Fibroblast of mammary gland (primary cell): Measurements from ENCODE around the gene SH3PXD2B.

Source experiments
- DNase-seq: peaks from one replicate; pipeline ENCODE4 v3.0.0-alpha.2; 2010; ENCODE audit warnings: low read depth
- H3K4me3 ChIP-seq: 2 replicates; pipeline ENCODE4 v1.5.1; 2011; ENCODE audit warnings: low read depth, mild to moderate bottlenecking, low read length, moderate library complexity; ENCODE audit not compliant: control insufficient read depth
- CTCF ChIP-seq: conservative IDR thresholded peaks from 2 replicates; pipeline ENCODE4 v1.5.1; 2011; ENCODE audit warnings: low read depth, low read length, inconsistent platforms; ENCODE audit not compliant: control insufficient read depth, insufficient read depth

Gene SH3PXD2B

GRCh38 chr5:172303572-172304335 is 150.6 kb downstream of the SH3PXD2B start:
- no peak overlapping the region for H3K4me3 ChIP-seq
- no peak for TF ChIP-seq CTCF
- peak; percentile 69 for DNase-seq

- H3K4me3 ChIP-seq = no peak overlapping the region
- no peak for DNase-seq
- TF ChIP-seq CTCF = no peak
These were observed 151.2 kb downstream of the SH3PXD2B start for GRCh38 chr5:172303162-172303561.

- H3K4me3 ChIP-seq = no peak overlapping the region
- no peak for TF ChIP-seq CTCF
- DNase-seq = no peak
These were observed 152.1 kb downstream of the SH3PXD2B start for GRCh38 chr5:172302047-172302710.

GRCh38 chr5:172299916-172300439 is 154.3 kb downstream of the SH3PXD2B start:
- TF ChIP-seq CTCF = no peak
- peak; percentile 45 for DNase-seq
- H3K4me3 ChIP-seq = no peak overlapping the region

- H3K4me3 ChIP-seq = no peak overlapping the region
- no peak for DNase-seq
- no peak for TF ChIP-seq CTCF
These were observed 159.5 kb downstream of the SH3PXD2B start for GRCh38 chr5:172294831-172295230.

GRCh38 chr5:172293745-172294342 is 160.5 kb downstream of the SH3PXD2B start:
- no peak overlapping the region for H3K4me3 ChIP-seq
- no peak for DNase-seq
- no peak for TF ChIP-seq CTCF
